GM11168 (cell line): ENCODE data around the gene CCT6A.
"Not testable (repeated sequence)": the region's sequence is repeated elsewhere in the genome, so short reads cannot be mapped to it uniquely, and the experiment has no call there.

ENCODE experiments used
- in situ Hi-C: fragments of 300-500 bp; cut with MboI; formaldehyde crosslinking; loops from one replicate; pipeline ENCODE4 v1.12.0; 2022; ENCODE audit warnings: low sequenced_read_pairs; ENCODE audit not compliant: unreplicated experiment

Gene CCT6A

GRCh38 chr7:56048763-56049162 is 2.8 kb upstream of the CCT6A start:
- in situ Hi-C loops, result not testable (repeated sequence)

- in situ Hi-C loops, result no loop called here
Observed at GRCh38 chr7:56051053-56051338, 569 bp upstream of the CCT6A start.

- in situ Hi-C loops, result no loop called here
Observed at GRCh38 chr7:56053379-56053778, 1.8 kb downstream of the CCT6A start.

- in situ Hi-C loops, result no loop called here
Observed at GRCh38 chr7:56053993-56054392, 2.4 kb downstream of the CCT6A start.

GRCh38 chr7:56062382-56062781 is 10.8 kb downstream of the CCT6A start:
- in situ Hi-C loops, result no loop called here

GRCh38 chr7:56063500-56063881 is 11.9 kb downstream of the CCT6A start:
- in situ Hi-C loops, result no loop called here

- in situ Hi-C loops, result no loop called here
Observed at GRCh38 chr7:56063882-56064625, 12.5 kb downstream of the CCT6A start, which contains the start of gene SUMF2. TSS of gene SUMF2 (plus strand) at chr7:56064286. CDS start at chr7:56064312, 26 bp downstream.

- in situ Hi-C loops, result not testable (repeated sequence)
Observed at GRCh38 chr7:56066376-56066775, 14.8 kb downstream of the CCT6A start.

GRCh38 chr7:56074371-56074791 is 22.8 kb downstream of the CCT6A start:
- in situ Hi-C loops, result no loop called here

- in situ Hi-C loops, result loop anchor here (25.0 kb wide), 1 partner anchor 440 kb away; no protein-coding TSS in a partner anchor
Observed at GRCh38 chr7:56077681-56078080, 26.1 kb downstream of the CCT6A start.

- in situ Hi-C loops, result loop anchor here (25.0 kb wide), 1 partner anchor 441 kb away; no protein-coding TSS in a partner anchor
Observed at GRCh38 chr7:56078196-56078595, 26.6 kb downstream of the CCT6A start.

GRCh38 chr7:56079450-56080185 is 28.1 kb downstream of the CCT6A start:
- in situ Hi-C loops, result loop anchor here (25.0 kb wide), 1 partner anchor 442 kb away; no protein-coding TSS in a partner anchor

- in situ Hi-C loops, result loop anchor here (25.0 kb wide), 1 partner anchor 444 kb away; no protein-coding TSS in a partner anchor
Observed at GRCh38 chr7:56080726-56081435, 29.3 kb downstream of the CCT6A start.

GRCh38 chr7:56081626-56082340 is 30.2 kb downstream of the CCT6A start:
- in situ Hi-C loops, result loop anchor here (25.0 kb wide), 1 partner anchor 444 kb away; no protein-coding TSS in a partner anchor

- in situ Hi-C loops, result loop anchor here (25.0 kb wide), 1 partner anchor 446 kb away; no protein-coding TSS in a partner anchor
Observed at GRCh38 chr7:56083150-56083785, 31.7 kb downstream of the CCT6A start.

GRCh38 chr7:56086761-56087160 is 35.2 kb downstream of the CCT6A start:
- in situ Hi-C loops, result loop anchor here (25.0 kb wide), 1 partner anchor 449 kb away; no protein-coding TSS in a partner anchor

GRCh38 chr7:56087445-56087844 is 35.9 kb downstream of the CCT6A start:
- in situ Hi-C loops, result loop anchor here (25.0 kb wide), 1 partner anchor 450 kb away; no protein-coding TSS in a partner anchor

- in situ Hi-C loops, result loop anchor here (25.0 kb wide), 1 partner anchor 454 kb away; no protein-coding TSS in a partner anchor
Observed at GRCh38 chr7:56091591-56091990, 40.0 kb downstream of the CCT6A start.

GRCh38 chr7:56092388-56092787 is 40.8 kb downstream of the CCT6A start:
- in situ Hi-C loops, result loop anchor here (25.0 kb wide), 1 partner anchor 455 kb away; no protein-coding TSS in a partner anchor
